DND-41 (cell line): Measurements from ENCODE around the gene TH.

Experiments used
- ATAC-seq: fragments of 200-7000 bp; cut with Tn5 transposase; 3 replicates; pipeline ENCODE4 v1.9.1; 2021; ENCODE audit warnings: low read depth; ENCODE audit not compliant: insufficient read depth
- DNase-seq: peaks from one replicate; pipeline ENCODE4 v3.0.0-alpha.2; 2020
- H2AFZ ChIP-seq: 2 replicates; pipeline ENCODE4 v1.6.0; 2012; ENCODE audit warnings: low read depth, low read length
- H3K27ac ChIP-seq: 2 replicates; pipeline ENCODE4 v1.5.1; 2012; ENCODE audit warnings: low read length, inconsistent platforms
- H3K27me3 ChIP-seq: fragments of 200-600 bp; sonication (generic); 2 replicates; pipeline ENCODE4 v1.6.0; 2012; ENCODE audit warnings: low read length, mild to moderate bottlenecking, inconsistent platforms; ENCODE audit not compliant: insufficient read depth, poor library complexity
- H3K36me3 ChIP-seq: 2 replicates; pipeline ENCODE4 v1.5.1; 2012; ENCODE audit warnings: low read length, inconsistent platforms; ENCODE audit not compliant: insufficient read depth
- H3K4me1 ChIP-seq: 2 replicates; pipeline ENCODE4 v1.5.1; 2012; ENCODE audit warnings: mild to moderate bottlenecking, low read length; ENCODE audit not compliant: insufficient read depth
- H3K4me2 ChIP-seq: 2 replicates; pipeline ENCODE4 v1.6.0; 2012; ENCODE audit warnings: mild to moderate bottlenecking, moderate library complexity, low read length, inconsistent platforms; ENCODE audit not compliant: insufficient read depth
- H3K4me3 ChIP-seq, 2 experiments: fragments of 200-600 bp in 1 of 2; shearing (Covaris generic) in 1 of 2; 2 replicates each; pipeline ENCODE4 v1.5.1; 2012 to 2016; ENCODE audit warnings: inconsistent platforms in 2 of 2, low read length in 2 of 2, mild to moderate bottlenecking in 2 of 2, low read depth in 1 of 2, moderate library complexity in 1 of 2
- H3K79me2 ChIP-seq: 2 replicates; pipeline ENCODE4 v1.6.0; 2012; ENCODE audit warnings: low read length, inconsistent platforms; ENCODE audit not compliant: insufficient read depth
- H3K9ac ChIP-seq: 2 replicates; pipeline ENCODE4 v1.6.0; 2012; ENCODE audit warnings: low read depth, mild to moderate bottlenecking, inconsistent platforms, low read length, moderate library complexity
- H3K9me3 ChIP-seq: 2 replicates; pipeline ENCODE4 v1.5.1; 2012; ENCODE audit warnings: low read length, moderate library complexity, mild to moderate bottlenecking, inconsistent platforms; ENCODE audit not compliant: insufficient read depth, severe bottlenecking
- H4K20me1 ChIP-seq: 2 replicates; pipeline ENCODE4 v1.6.0; 2012; ENCODE audit warnings: low read length; ENCODE audit not compliant: insufficient read depth
- CTCF ChIP-seq: IDR thresholded peaks from 2 replicates; pipeline ENCODE4 v1.5.1; 2012; ENCODE audit warnings: borderline replicate concordance, low read length, moderate library complexity, mild to moderate bottlenecking; ENCODE audit not compliant: poor library complexity, severe bottlenecking; ENCODE audit errors: extremely low read depth
- EZH2 ChIP-seq: IDR thresholded peaks from 3 replicates; pipeline ENCODE4 v1.6.1; 2012; ENCODE audit warnings: borderline replicate concordance, low read depth, mild to moderate bottlenecking, moderate library complexity, low read length, inconsistent platforms; ENCODE audit not compliant: severe bottlenecking

The TH gene

GRCh38 chr11:2175659-2176058, 4.0 kb upstream of the TH start:
- TF ChIP-seq CTCF (no peak), EZH2 (no peak)
- H3K4me2 ChIP-seq, result no peak overlapping the region
- H3K79me2 ChIP-seq, result no peaks in the 10 kb centered on the region
- no peak overlapping the region for H3K9ac ChIP-seq
- no peaks in the 10 kb centered on the region; the same call in 1 of the 2 replicates for H4K20me1 ChIP-seq
- no peak overlapping the region for H2AFZ ChIP-seq
- no peaks in the 10 kb centered on the region for H3K9me3 ChIP-seq
- H3K27me3 ChIP-seq, result no peaks in the 10 kb centered on the region
- ATAC-seq (no peak), DNase-seq (no peak)
- H3K4me1 ChIP-seq, result no peaks in the 10 kb centered on the region
- no peak overlapping the region for H3K4me3 ChIP-seq
- no peaks in the 10 kb centered on the region for H3K36me3 ChIP-seq
- no peak overlapping the region for H3K27ac ChIP-seq

DNA sequence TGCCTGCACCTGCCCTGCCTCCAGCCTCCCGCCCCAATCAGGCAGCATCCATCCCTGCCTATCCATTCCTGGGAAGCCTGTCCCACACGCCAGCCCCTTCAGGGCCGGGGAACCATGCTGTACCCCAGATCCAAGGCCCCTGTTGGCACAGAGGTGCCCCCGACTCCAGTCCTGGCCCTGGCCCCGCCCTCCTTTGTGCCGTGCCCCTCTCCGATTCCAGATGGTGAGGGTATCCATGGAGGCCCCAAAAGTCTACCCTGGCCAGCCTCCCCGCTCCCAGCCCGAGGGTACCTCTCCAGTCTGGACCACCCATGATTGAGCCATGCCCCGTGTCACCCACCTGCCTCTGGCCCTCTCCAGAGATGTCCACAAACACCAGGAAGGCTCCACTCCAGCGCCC, 2.7 kb upstream of the TH start:
- H3K4me1 ChIP-seq, result no peaks in the 10 kb centered on the region
- no peaks in the 10 kb centered on the region for H3K36me3 ChIP-seq
- H3K4me2 ChIP-seq, result no peak overlapping the region
- no peaks in the 10 kb centered on the region; the same call in 1 of the 2 replicates for H4K20me1 ChIP-seq
- no peak for TF ChIP-seq EZH2
- TF ChIP-seq CTCF, result no peak
- H3K79me2 ChIP-seq, result no peaks in the 10 kb centered on the region
- H3K4me3 ChIP-seq, result no peak overlapping the region
- no peak overlapping the region for H3K9ac ChIP-seq
- DNase-seq (no peak), ATAC-seq (no peak)
- no peak overlapping the region for H3K27ac ChIP-seq
- H2AFZ ChIP-seq, result no peak overlapping the region
- H3K27me3 ChIP-seq, result no peaks in the 10 kb centered on the region
- H3K9me3 ChIP-seq, result no peaks in the 10 kb centered on the region

GRCh38 chr11:2173761-2174160, 2.1 kb upstream of the TH start:
- no peak overlapping the region for H3K4me3 ChIP-seq
- TF ChIP-seq EZH2, result no peak
- TF ChIP-seq CTCF, result no peak
- no peaks in the 10 kb centered on the region for H3K9me3 ChIP-seq
- no peaks in the 10 kb centered on the region; the same call in 1 of the 2 replicates for H4K20me1 ChIP-seq
- H3K4me2 ChIP-seq, result no peak overlapping the region
- no peaks in the 10 kb centered on the region for H3K79me2 ChIP-seq
- no peaks in the 10 kb centered on the region for H3K4me1 ChIP-seq
- H3K27me3 ChIP-seq, result no peaks in the 10 kb centered on the region
- no peaks in the 10 kb centered on the region for H3K36me3 ChIP-seq
- no peak overlapping the region for H3K9ac ChIP-seq
- no peak overlapping the region for H2AFZ ChIP-seq
- ATAC-seq (no peak), DNase-seq (no peak)
- H3K27ac ChIP-seq, result no peak overlapping the region
